HepG2 (cell line): ENCODE measurements around the gene TRMT1. TPM values are rescaled to one million over a fixed set of nuclear protein-coding genes. Genes with fewer than 3 reads are reported as not detected.
A peak's percentile ranks its signal among the peaks of the same experiment; 100 is the strongest.

Experiments used
- BHLHE40 ChIP-seq: IDR thresholded peaks from 2 replicates; pipeline ENCODE4 v1.6.1; 2011; ENCODE audit warnings: low read length, improper control_type of control experiment
- FOXK2 ChIP-seq: fragments of 450-650 bp; IDR thresholded peaks from 2 replicates; pipeline ENCODE4 v1.6.1; 2016
- GATAD2A ChIP-seq: IDR thresholded peaks from 2 replicates; pipeline ENCODE4 v1.6.1; 2016
- MIXL1 ChIP-seq: IDR thresholded peaks from 2 replicates; pipeline ENCODE4 v1.6.1; 2016
- NRL ChIP-seq: sonication (generic); formaldehyde crosslinking; IDR thresholded peaks from 2 replicates; pipeline ENCODE4 v1.5.0; 2020; ENCODE audit warnings: missing genetic modification reagents, mild to moderate bottlenecking, moderate library complexity, borderline replicate concordance
- RBFOX2 ChIP-seq: fragments of 200-400 bp; formaldehyde crosslinking; IDR thresholded peaks from 2 replicates; pipeline ENCODE4 v1.6.1; 2017; ENCODE audit warnings: low read depth, mild to moderate bottlenecking, low read length
- RFX1 ChIP-seq: fragments of 450-650 bp; IDR thresholded peaks from 2 replicates; pipeline ENCODE4 v1.6.1; 2017
- SAFB2 ChIP-seq: sonication (generic); formaldehyde crosslinking; IDR thresholded peaks from 2 replicates; pipeline ENCODE4 v1.5.1; 2020; ENCODE audit warnings: missing genetic modification reagents, low read depth, mild to moderate bottlenecking, borderline replicate concordance
- ZFP36 ChIP-seq: fragments of 150-350 bp; IDR thresholded peaks from 2 replicates; pipeline ENCODE4 v1.6.1; 2018; ENCODE audit warnings: borderline replicate concordance, low read length, low read depth; ENCODE audit not compliant: partially characterized antibody
- ZNF430 ChIP-seq: sonication (generic); formaldehyde crosslinking; IDR thresholded peaks from 2 replicates; pipeline ENCODE4 v1.9.0; 2021; ENCODE audit warnings: mild to moderate bottlenecking, missing genetic modification reagents
- ZNF44 ChIP-seq: sonication (generic); formaldehyde crosslinking; IDR thresholded peaks from 2 replicates; pipeline ENCODE4 v1.5.1; 2020; ENCODE audit warnings: mild to moderate bottlenecking, missing genetic modification reagents
- ZNF724P ChIP-seq: sonication (generic); formaldehyde crosslinking; IDR thresholded peaks from 2 replicates; pipeline ENCODE4 v1.8.0; 2022; ENCODE audit warnings: missing genetic modification reagents, borderline replicate concordance
- ZNF746 ChIP-seq: sonication (generic); formaldehyde crosslinking; IDR thresholded peaks from 2 replicates; pipeline ENCODE4 v1.8.0; 2022; ENCODE audit warnings: mild to moderate bottlenecking, missing genetic modification reagents
- ZNF761 ChIP-seq: sonication (generic); formaldehyde crosslinking; conservative IDR thresholded peaks from 2 replicates; pipeline ENCODE4 v1.4.0; 2020; ENCODE audit warnings: mild to moderate bottlenecking, missing genetic modification reagents
- ZNF816 ChIP-seq: sonication (generic); formaldehyde crosslinking; IDR thresholded peaks from 2 replicates; pipeline ENCODE4 v1.8.0; 2022; ENCODE audit warnings: missing genetic modification reagents, mild to moderate bottlenecking, borderline replicate concordance
- polyA plus RNA-seq, 8 experiments: library from polyadenylated mRNA; depleted of rRNA in 3 of 8; stranded (reverse) in 7 of 8; unstranded in 1 of 8; fragments of >200 nt; fragmentation: Illumina TruSeq in 4 of 8; extraction: Trizol in 4 of 8; gene quantifications; 2 replicates each; pipeline versions ENCODE4 v1.2.1 to v1.2.3, GENCODE V29; 2011 to 2016; ENCODE audit warnings: low read depth in 4 of 8, missing spikeins in 1 of 8, mixed read lengths in 1 of 8; ENCODE audit not compliant: insufficient read depth in 1 of 8
- total RNA-seq, 5 experiments: library from RNA; depleted of rRNA; stranded (reverse); fragments of >200 nt; fragmentation: Illumina TruSeq; extraction: Trizol; gene quantifications; 2 replicates each; pipeline ENCODE4 v1.2.3, GENCODE V29; 2016; ENCODE audit warnings: low read depth in 1 of 5
- TF ChIP-seq, protein P1 (sequence below): IDR thresholded peaks from 2 replicates; pipeline ENCODE4 v1.6.1; 2018; ENCODE audit warnings: missing genetic modification reagents, mild to moderate bottlenecking, missing compliant biosample characterization
- TF ChIP-seq, protein P2 (sequence below): conservative IDR thresholded peaks from 2 replicates; pipeline ENCODE4 v1.6.1; 2018; ENCODE audit warnings: missing genetic modification reagents
- TF ChIP-seq, protein P3 (sequence below): sonication (generic); formaldehyde crosslinking; IDR thresholded peaks from 2 replicates; pipeline ENCODE4 v1.5.1; 2020; ENCODE audit warnings: missing genetic modification reagents, mild to moderate bottlenecking, borderline replicate concordance
- TF ChIP-seq, protein P4 (sequence below): sonication (generic); formaldehyde crosslinking; IDR thresholded peaks from 2 replicates; pipeline ENCODE4 v1.4.0; 2020; ENCODE audit warnings: missing genetic modification reagents, mild to moderate bottlenecking, borderline replicate concordance

Gene TRMT1
- total and polyA plus RNA-seq, 2 of the 13 experiments (the other 11 are each of a cell fraction or from before 2014, with no cell fraction given) = 35.5 to 44.1 TPM

DNA sequence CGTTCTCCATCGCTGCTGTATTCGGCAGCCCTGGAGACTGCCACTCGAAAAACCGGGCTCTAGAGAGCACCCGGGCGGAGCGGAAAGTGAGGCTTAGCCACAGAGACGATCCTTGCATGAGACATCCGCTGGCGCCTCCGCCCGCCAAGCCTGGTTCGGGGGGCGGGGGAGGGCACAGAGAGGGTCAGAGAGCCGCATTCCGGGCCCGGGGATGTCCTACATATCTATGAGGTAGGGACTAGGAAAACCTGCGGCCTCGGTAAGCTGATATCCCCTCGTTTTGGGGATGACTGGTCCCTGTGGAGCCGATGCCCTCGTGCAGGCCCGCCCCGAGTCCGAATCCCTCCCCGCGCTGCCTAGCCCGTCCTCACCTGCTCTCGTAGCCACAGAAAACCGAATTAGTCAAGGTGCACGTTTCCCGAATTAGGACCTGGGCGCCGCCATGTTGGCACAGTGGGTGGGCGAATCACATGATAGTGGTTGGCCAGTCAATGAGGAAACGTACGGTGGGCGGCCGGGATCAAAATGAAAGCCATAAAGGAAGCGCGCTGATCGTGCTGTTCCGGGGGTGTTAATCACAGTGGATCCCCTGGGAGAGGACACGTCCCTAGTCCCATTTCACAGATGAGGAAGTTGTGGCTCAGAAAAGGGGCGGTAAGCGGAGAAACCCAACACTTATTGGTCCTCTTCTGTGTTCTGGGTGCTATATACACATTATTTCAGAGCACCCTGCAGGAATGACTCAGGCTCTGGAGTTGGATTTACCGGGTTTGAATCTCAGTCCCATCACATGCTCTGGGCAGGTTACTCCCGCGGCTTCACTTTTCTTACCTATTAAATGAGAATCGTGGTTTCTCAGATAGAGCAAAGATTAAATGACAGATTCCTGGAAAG is at the start of gene TRMT1 (continued):
- TF ChIP-seq FOXK2 (peak; percentile 52; the same call in 1 of the 2 replicates), GATAD2A (CRISPR knock-in tag) (0 out of 2 replicates have a peak, but pooled peaks have one; percentile 38), BHLHE40 (peak; percentile 16; the same call in 1 of the 2 replicates), ZNF430 (no peak), SAFB2 (CRISPR knock-in tag) (no peak), ZNF44 (0 out of 2 replicates have a peak, but pooled peaks have one; percentile 46), RBFOX2 (peak; percentile 53), ZFP36 (no peak), ZNF746 (CRISPR knock-in tag) (peak; percentile 50), ZNF761 (CRISPR knock-in tag) (no peak), MIXL1 (CRISPR knock-in tag) (peak; percentile 82; the same call in 1 of the 2 replicates), ZNF724P (CRISPR knock-in tag) (no peak), NRL (CRISPR knock-in tag) (0 out of 2 replicates have a peak, but pooled peaks have one; percentile 37), RFX1 (no peak), ZNF816 (CRISPR knock-in tag) (0 out of 2 replicates have a peak, but pooled peaks have one; percentile 64)
- TF ChIP-seq, protein P1, sequence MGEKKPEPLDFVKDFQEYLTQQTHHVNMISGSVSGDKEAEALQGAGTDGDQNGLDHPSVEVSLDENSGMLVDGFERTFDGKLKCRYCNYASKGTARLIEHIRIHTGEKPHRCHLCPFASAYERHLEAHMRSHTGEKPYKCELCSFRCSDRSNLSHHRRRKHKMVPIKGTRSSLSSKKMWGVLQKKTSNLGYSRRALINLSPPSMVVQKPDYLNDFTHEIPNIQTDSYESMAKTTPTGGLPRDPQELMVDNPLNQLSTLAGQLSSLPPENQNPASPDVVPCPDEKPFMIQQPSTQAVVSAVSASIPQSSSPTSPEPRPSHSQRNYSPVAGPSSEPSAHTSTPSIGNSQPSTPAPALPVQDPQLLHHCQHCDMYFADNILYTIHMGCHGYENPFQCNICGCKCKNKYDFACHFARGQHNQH = peak; percentile 56; the same call in 1 of the 2 replicates
- TF ChIP-seq, protein P2, sequence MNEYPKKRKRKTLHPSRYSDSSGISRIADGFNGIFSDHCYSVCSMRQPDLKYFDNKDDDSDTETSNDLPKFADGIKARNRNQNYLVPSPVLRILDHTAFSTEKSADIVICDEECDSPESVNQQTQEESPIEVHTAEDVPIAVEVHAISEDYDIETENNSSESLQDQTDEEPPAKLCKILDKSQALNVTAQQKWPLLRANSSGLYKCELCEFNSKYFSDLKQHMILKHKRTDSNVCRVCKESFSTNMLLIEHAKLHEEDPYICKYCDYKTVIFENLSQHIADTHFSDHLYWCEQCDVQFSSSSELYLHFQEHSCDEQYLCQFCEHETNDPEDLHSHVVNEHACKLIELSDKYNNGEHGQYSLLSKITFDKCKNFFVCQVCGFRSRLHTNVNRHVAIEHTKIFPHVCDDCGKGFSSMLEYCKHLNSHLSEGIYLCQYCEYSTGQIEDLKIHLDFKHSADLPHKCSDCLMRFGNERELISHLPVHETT (CRISPR knock-in tag) = peak; percentile 32; the same call in 1 of the 2 replicates
- TF ChIP-seq, protein P3, sequence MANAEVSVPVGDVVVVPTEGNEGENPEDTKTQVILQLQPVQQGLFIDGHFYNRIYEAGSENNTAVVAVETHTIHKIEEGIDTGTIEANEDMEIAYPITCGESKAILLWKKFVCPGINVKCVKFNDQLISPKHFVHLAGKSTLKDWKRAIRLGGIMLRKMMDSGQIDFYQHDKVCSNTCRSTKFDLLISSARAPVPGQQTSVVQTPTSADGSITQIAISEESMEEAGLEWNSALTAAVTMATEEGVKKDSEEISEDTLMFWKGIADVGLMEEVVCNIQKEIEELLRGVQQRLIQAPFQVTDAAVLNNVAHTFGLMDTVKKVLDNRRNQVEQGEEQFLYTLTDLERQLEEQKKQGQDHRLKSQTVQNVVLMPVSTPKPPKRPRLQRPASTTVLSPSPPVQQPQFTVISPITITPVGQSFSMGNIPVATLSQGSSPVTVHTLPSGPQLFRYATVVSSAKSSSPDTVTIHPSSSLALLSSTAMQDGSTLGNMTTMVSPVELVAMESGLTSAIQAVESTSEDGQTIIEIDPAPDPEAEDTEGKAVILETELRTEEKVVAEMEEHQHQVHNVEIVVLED (CRISPR knock-in tag) = peak; percentile 68; the same call in 1 of the 2 replicates
- TF ChIP-seq, protein P4, sequence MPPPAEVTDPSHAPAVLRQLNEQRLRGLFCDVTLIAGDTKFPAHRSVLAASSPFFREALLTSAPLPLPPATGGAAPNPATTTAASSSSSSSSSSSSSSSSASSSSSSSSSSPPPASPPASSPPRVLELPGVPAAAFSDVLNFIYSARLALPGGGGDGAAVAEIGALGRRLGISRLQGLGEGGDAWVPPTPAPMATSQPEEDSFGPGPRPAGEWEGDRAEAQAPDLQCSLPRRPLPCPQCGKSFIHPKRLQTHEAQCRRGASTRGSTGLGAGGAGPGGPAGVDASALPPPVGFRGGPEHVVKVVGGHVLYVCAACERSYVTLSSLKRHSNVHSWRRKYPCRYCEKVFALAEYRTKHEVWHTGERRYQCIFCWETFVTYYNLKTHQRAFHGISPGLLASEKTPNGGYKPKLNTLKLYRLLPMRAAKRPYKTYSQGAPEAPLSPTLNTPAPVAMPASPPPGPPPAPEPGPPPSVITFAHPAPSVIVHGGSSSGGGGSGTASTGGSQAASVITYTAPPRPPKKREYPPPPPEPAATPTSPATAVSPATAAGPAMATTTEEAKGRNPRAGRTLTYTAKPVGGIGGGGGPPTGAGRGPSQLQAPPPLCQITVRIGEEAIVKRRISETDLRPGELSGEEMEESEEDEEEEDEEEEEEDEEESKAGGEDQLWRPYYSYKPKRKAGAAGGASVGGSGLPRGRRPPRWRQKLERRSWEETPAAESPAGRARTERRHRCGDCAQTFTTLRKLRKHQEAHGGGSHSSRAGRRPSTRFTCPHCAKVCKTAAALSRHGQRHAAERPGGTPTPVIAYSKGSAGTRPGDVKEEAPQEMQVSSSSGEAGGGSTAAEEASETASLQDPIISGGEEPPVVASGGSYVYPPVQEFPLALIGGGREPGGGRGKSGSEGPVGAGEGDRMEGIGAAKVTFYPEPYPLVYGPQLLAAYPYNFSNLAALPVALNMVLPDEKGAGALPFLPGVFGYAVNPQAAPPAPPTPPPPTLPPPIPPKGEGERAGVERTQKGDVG (CRISPR knock-in tag) = no peak
